ENCODE measurements around the gene PAQR9. TPM values are rescaled to one million over a fixed set of nuclear protein-coding genes. Genes with fewer than 3 reads are reported as not detected.

The PAQR9 gene
- total and polyA plus RNA-seq, 9 of the 15 experiments (the other 6 are each of a cell fraction or from before 2014, with no cell fraction given): 0.04 to 0.58 (median 0.22) TPM

DNA sequence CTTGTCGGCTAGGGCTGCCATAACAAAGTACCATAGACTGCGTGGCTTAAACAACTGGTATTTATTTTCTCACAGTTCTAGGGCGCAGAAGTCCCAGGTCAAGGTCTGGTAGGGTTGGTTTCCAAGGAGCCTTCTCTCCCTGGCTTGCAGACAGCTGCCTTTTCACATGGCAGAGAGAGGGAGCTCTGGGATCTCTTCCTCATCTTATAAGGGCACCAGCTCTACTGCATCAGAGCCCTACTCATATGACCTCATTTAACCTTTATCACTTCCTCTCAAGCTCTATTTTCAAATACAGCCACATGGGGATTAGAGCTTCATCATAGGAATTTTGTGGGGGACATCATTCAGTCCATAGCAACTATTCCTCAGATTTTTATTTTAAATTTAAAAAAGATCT, 17.6 kb upstream of the PAQR9 start (continued):
- no peak for TF ChIP-seq ZNF12 (CRISPR knock-in tag; IDR thresholded peaks at IDR 0.05)
- TF ChIP-seq CBX8 (IDR thresholded peaks at IDR 0.05; ENCODE audit: borderline replicate concordance, extremely low read depth, low read depth, low read length, poor library complexity, severe bottlenecking): no peak
- no peak for TF ChIP-seq CEBPB (tag; IDR thresholded peaks at IDR 0.05)
- TF ChIP-seq TFAP4 (CRISPR knock-in tag; IDR thresholded peaks at IDR 0.05; ENCODE audit: borderline replicate concordance): no peak
- no peak for TF ChIP-seq ZNF280A (IDR thresholded peaks at IDR 0.05; ENCODE audit: low read depth, partially characterized antibody)
- no peak for TF ChIP-seq NFIX (CRISPR knock-in tag; IDR thresholded peaks at IDR 0.05; ENCODE audit: low read depth)
- TF ChIP-seq SRF (CRISPR knock-in tag; IDR thresholded peaks at IDR 0.05): 0 out of 4 replicates have a peak, but pooled peaks of 1 of the 2 experiments have one; percentile 14
- TF ChIP-seq SMAD2 (IDR thresholded peaks at IDR 0.05; ENCODE audit: low read depth, low read length): no peak
- no peak for TF ChIP-seq RNF2 (IDR thresholded peaks at IDR 0.05)
- no peak for TF ChIP-seq ZNF121 (CRISPR knock-in tag; conservative IDR thresholded peaks at IDR 0.05)
- TF ChIP-seq PRDM10 (IDR thresholded peaks at IDR 0.05; ENCODE audit: partially characterized antibody): no peak
- TF ChIP-seq DMBX1 (CRISPR knock-in tag; IDR thresholded peaks at IDR 0.05; ENCODE audit: borderline replicate concordance): 0 out of 2 replicates have a peak, but pooled peaks have one; percentile 43
- TF ChIP-seq EP300 (IDR thresholded peaks at IDR 0.05; ENCODE audit: low read length): no peak
- TF ChIP-seq NEUROD1 (IDR thresholded peaks at IDR 0.05; ENCODE audit: borderline replicate concordance, low read depth, low read length, partially characterized antibody): no peak
- TF ChIP-seq MCM5 (IDR thresholded peaks at IDR 0.05; ENCODE audit: low read depth): no peak
- TF ChIP-seq KAT7 (CRISPR knock-in tag; IDR thresholded peaks at IDR 0.05; ENCODE audit: borderline replicate concordance): no peak
- no peak for TF ChIP-seq RBM17 (IDR thresholded peaks at IDR 0.05; ENCODE audit: borderline replicate concordance, low read depth, low read length)
- TF ChIP-seq SMAD4 (CRISPR knock-in tag; conservative IDR thresholded peaks at IDR 0.05): no peak
- TF ChIP-seq ZC3H4 (CRISPR knock-in tag; IDR thresholded peaks at IDR 0.05; ENCODE audit: borderline replicate concordance): no peak
- 0 out of 2 replicates have a peak, but pooled peaks have one; percentile 15 for TF ChIP-seq ETV1 (tag; conservative IDR thresholded peaks at IDR 0.05; ENCODE audit: low read depth)
- TF ChIP-seq, protein P1, sequence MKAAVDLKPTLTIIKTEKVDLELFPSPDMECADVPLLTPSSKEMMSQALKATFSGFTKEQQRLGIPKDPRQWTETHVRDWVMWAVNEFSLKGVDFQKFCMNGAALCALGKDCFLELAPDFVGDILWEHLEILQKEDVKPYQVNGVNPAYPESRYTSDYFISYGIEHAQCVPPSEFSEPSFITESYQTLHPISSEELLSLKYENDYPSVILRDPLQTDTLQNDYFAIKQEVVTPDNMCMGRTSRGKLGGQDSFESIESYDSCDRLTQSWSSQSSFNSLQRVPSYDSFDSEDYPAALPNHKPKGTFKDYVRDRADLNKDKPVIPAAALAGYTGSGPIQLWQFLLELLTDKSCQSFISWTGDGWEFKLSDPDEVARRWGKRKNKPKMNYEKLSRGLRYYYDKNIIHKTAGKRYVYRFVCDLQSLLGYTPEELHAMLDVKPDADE (conservative IDR thresholded peaks at IDR 0.05; ENCODE audit: control insufficient read depth, low read depth, low read length): no peak

All from K562 (cell line).